CD4-positive, alpha-beta T cell (primary cell): ENCODE data around the gene FRMD6. TPM values are rescaled to one million over a fixed set of nuclear protein-coding genes. Genes with fewer than 3 reads are reported as not detected.

Experiments used
- ATAC-seq: fragments of 200-7000 bp; cut with Tn5 transposase; one replicate; pipeline ENCODE4 v1.10.0; 2022; ENCODE audit warnings: mild to moderate bottlenecking; ENCODE audit not compliant: poor library complexity
- CTCF ChIA-PET: fragments of 350-600 bp; sonication (Branson Sonifier 250); formaldehyde crosslinking; loops from one replicate; lab custom pipeline; 2021; ENCODE audit warnings: antibody characterized with exemption, inconsistent platforms; lab: Charles Lee
- POLR2A ChIA-PET: fragments of 350-600 bp; sonication (Branson Sonifier 250); formaldehyde crosslinking; loops from one replicate; lab custom pipeline; 2021; ENCODE audit warnings: antibody characterized with exemption, inconsistent platforms; lab: Charles Lee
- DNase-seq, 14 experiments: peaks; one replicate each; pipeline ENCODE4 v3.0.0-alpha.2; 2013 to 2020; ENCODE audit warnings: mixed read lengths in 2 of 14
- H3K27ac ChIP-seq, 2 donors: one replicate each; pipeline versions ENCODE4 v1.5.1 to v1.7.0; 2013; ENCODE audit warnings: low read length in 2 of 2, low read depth in 1 of 2, mild to moderate bottlenecking in 1 of 2
- H3K27me3 ChIP-seq, 2 experiments: 1 replicate in 1 of 2; 2 replicates in 1 of 2; pipeline versions ENCODE4 v1.6.1 to v1.7.0; 2013; ENCODE audit warnings: low read length in 2 of 2, control low read depth in 1 of 2, mild to moderate bottlenecking in 1 of 2, moderate library complexity in 1 of 2; ENCODE audit not compliant: insufficient read depth in 2 of 2, control insufficient read depth in 1 of 2
- H3K36me3 ChIP-seq: one replicate; pipeline ENCODE4 v1.6.1; 2013; ENCODE audit warnings: low read length, control low read depth; ENCODE audit not compliant: insufficient read depth
- H3K4me1 ChIP-seq: one replicate; pipeline ENCODE4 v1.6.1; 2013; ENCODE audit warnings: low read length, control low read depth; ENCODE audit not compliant: insufficient read depth
- H3K4me3 ChIP-seq: one replicate; pipeline ENCODE4 v1.5.1; 2013; ENCODE audit warnings: mild to moderate bottlenecking, low read length, moderate library complexity
- H3K9me3 ChIP-seq, 2 experiments: 1 replicate in 1 of 2; 2 replicates in 1 of 2; pipeline versions ENCODE4 v1.6.1 to v1.7.0; 2013; ENCODE audit warnings: low read length in 2 of 2, mild to moderate bottlenecking in 2 of 2, control low read depth in 1 of 2, moderate library complexity in 1 of 2; ENCODE audit not compliant: control insufficient read depth in 1 of 2, insufficient read depth in 1 of 2
- H3K27ac Mint-ChIP-seq: one replicate; pipeline ENCODE4 v1.8.0; 2020; ENCODE audit warnings: mixed read lengths
- H3K27me3 Mint-ChIP-seq: one replicate; pipeline ENCODE4 v1.8.0; 2021; ENCODE audit warnings: mixed read lengths
- H3K36me3 Mint-ChIP-seq: one replicate; pipeline ENCODE4 v1.8.0; 2021; ENCODE audit warnings: low read depth, mixed read lengths
- H3K4me1 Mint-ChIP-seq: one replicate; pipeline ENCODE4 v1.8.0; 2021; ENCODE audit warnings: low read depth, mixed read lengths
- H3K4me3 Mint-ChIP-seq: one replicate; pipeline ENCODE4 v1.8.0; 2020; ENCODE audit warnings: mild to moderate bottlenecking, mixed read lengths
- H3K9me3 Mint-ChIP-seq: one replicate; pipeline ENCODE4 v1.8.0; 2020; ENCODE audit warnings: mixed read lengths
- intact Hi-C, 2 experiments: fragments of 100-400 bp; cut with DNase I in 1 of 2; cut with micrococcal nuclease in 1 of 2; formaldehyde crosslinking; loops; one replicate each; pipeline versions ENCODE4 v1.15.1 to v1.9.0; 2023 to 2025; cut with DNase I, micrococcal nuclease
- total RNA-seq, 174 experiments: library from RNA in 2 of 174; stranded (reverse) in 2 of 174; gene quantifications; one replicate each; pipeline ENCODE4 v1.2.3 and lab custom pipeline; 2021 to 2026
- TF ChIP-seq, protein P1 (sequence below): fragments of 200-600 bp; IDR thresholded peaks from one replicate; pipeline ENCODE4 v1.8.0; 2022; ENCODE audit warnings: antibody characterized with exemption, mild to moderate bottlenecking

The FRMD6 gene
- total RNA-seq, 2 experiments from 2014 or later: 1.4 to 1.5 TPM

DNA sequence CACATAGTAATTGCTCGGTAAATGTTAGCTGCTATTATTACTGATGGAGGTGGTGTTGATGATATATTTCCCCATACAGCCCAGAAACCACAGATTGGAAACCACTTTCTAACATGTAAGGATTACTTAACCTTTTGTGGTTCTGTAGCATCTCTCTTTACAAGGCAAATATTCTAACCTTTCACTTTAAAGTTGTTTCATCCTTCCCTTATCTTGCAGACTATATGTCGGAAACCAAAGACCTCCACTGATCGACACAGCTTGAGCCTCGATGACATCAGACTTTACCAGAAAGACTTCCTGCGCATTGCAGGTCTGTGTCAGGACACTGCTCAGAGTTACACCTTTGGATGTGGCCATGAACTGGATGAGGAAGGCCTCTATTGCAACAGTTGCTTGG, 75.8 kb downstream of the FRMD6 start:
- CTCF ChIA-PET: interaction anchor here (1.9 kb wide), 1 partner anchor 9 kb away, joined by 4 read pairs; no protein-coding TSS in a partner anchor
- POLR2A ChIA-PET: no interaction called here
- Histone ChIP-seq H3K27ac (no peak overlapping the region), H3K4me3 (no peak overlapping the region), H3K9me3 (no peaks in the 10 kb centered on the region), H3K36me3 (no peaks in the 10 kb centered on the region), H3K4me1 (no peaks in the 10 kb centered on the region), H3K27me3 (no peaks in the 10 kb centered on the region)
- Mint-ChIP-seq H3K36me3 (no peaks in the 10 kb centered on the region), H3K27ac (no peak overlapping the region), H3K9me3 (no peaks in the 10 kb centered on the region), H3K27me3 (peaks cover 7% of the 10 kb centered on the region), H3K4me3 (no peak overlapping the region), H3K4me1 (no peaks in the 10 kb centered on the region)
- DNase-seq: no peak
- ATAC-seq: no peak
- intact Hi-C loops: no loop called here
- TF ChIP-seq, protein P1, sequence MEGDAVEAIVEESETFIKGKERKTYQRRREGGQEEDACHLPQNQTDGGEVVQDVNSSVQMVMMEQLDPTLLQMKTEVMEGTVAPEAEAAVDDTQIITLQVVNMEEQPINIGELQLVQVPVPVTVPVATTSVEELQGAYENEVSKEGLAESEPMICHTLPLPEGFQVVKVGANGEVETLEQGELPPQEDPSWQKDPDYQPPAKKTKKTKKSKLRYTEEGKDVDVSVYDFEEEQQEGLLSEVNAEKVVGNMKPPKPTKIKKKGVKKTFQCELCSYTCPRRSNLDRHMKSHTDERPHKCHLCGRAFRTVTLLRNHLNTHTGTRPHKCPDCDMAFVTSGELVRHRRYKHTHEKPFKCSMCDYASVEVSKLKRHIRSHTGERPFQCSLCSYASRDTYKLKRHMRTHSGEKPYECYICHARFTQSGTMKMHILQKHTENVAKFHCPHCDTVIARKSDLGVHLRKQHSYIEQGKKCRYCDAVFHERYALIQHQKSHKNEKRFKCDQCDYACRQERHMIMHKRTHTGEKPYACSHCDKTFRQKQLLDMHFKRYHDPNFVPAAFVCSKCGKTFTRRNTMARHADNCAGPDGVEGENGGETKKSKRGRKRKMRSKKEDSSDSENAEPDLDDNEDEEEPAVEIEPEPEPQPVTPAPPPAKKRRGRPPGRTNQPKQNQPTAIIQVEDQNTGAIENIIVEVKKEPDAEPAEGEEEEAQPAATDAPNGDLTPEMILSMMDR: no peak

DNA sequence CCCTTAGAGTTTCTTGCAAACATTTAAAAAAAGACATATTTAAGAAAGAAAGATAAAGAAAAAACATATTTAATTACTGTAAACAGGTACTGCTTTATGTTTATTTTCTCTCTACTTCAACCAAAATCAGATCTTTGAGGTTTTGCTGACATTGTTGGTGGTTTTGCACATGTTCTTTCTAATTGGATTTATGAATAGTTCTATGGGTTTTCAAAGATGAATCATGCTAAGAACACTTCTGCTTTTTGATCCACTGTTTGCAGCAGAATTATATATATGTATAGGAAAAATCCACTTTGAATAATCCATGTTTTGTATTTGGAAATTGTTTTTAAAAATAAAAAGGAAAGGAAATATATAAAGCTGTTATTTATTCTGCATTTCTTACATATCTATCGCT, 78.4 kb downstream of the FRMD6 start:
- TF ChIP-seq, protein P1: no peak
- H3K27ac ChIP-seq: no peak overlapping the region

DNA sequence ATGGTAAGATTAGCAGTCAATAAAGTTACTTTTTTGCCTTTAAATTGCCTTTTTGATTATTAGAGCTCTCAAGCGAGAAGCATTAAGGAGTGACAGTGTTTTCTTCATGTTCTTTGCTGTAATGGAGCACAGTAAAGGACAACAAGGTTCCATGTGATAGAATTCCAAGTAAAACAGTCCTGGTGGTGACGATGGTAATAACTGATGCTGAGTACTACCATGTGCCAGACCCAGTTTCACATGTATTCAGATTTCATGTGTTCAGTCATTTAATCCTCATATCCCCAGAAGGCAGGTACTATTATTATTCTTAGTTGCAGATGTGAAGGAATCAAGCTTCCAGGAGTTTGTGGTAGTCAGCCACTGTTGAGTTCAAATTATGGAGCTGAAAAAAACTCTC, 79.0 kb downstream of the FRMD6 start:
- no peak overlapping the region for H3K27ac Mint-ChIP-seq
- Histone ChIP-seq H3K36me3 (no peaks in the 10 kb centered on the region), H3K4me1 (no peaks in the 10 kb centered on the region), H3K27ac (no peak overlapping the region), H3K4me3 (no peak overlapping the region), H3K27me3 (no peaks in the 10 kb centered on the region), H3K9me3 (no peaks in the 10 kb centered on the region)
- no peaks in the 10 kb centered on the region for H3K36me3 Mint-ChIP-seq
- intact Hi-C loops: no loop called here
- no peak overlapping the region for H3K4me3 Mint-ChIP-seq
- H3K27me3 Mint-ChIP-seq: peaks cover 11% of the 10 kb centered on the region
- no peaks in the 10 kb centered on the region for H3K4me1 Mint-ChIP-seq
- ATAC-seq: no peak
- TF ChIP-seq, protein P1: no peak
- ChIA-PET POLR2A (no interaction called here), CTCF (no interaction called here)
- no peaks in the 10 kb centered on the region for H3K9me3 Mint-ChIP-seq
- DNase-seq: no peak

More for the DNA sequence above, 78.4 kb downstream of the FRMD6 start:
- ChIA-PET CTCF (no interaction called here), POLR2A (no interaction called here)
- no peaks in the 10 kb centered on the region for H3K9me3 Mint-ChIP-seq
- Histone ChIP-seq H3K4me1 (no peaks in the 10 kb centered on the region), H3K27me3 (no peaks in the 10 kb centered on the region), H3K4me3 (no peak overlapping the region), H3K9me3 (no peaks in the 10 kb centered on the region), H3K36me3 (no peaks in the 10 kb centered on the region)
- H3K4me3 Mint-ChIP-seq: no peak overlapping the region
- intact Hi-C loops: no loop called here
- H3K36me3 Mint-ChIP-seq: no peaks in the 10 kb centered on the region
- H3K27me3 Mint-ChIP-seq: peaks cover 11% of the 10 kb centered on the region
- ATAC-seq (no peak), DNase-seq (no peak)
- no peak overlapping the region for H3K27ac Mint-ChIP-seq
- no peaks in the 10 kb centered on the region for H3K4me1 Mint-ChIP-seq
